GM15510 (cell line): Measurements from ENCODE around the gene RAB1A.

Source experiments
- POLR2A ChIP-seq: IDR thresholded peaks from 3 replicates; pipeline ENCODE4 v1.6.1; 2011; ENCODE audit warnings: borderline replicate concordance; ENCODE audit not compliant: insufficient read length; ENCODE audit errors: extremely low read depth

The RAB1A gene

GRCh38 chr2:65056215-65057053 is 73.5 kb downstream of the RAB1A start, which contains the start of gene CEP68:
Gene CEP68, plus strand, starts transcription at chr2:65056416. Its CDS starts 13,029 bp downstream, at chr2:65069445.
- TF ChIP-seq POLR2A, result peak; percentile 69

- TF ChIP-seq POLR2A, result no peak
Observed at GRCh38 chr2:65055422-65056214, 74.3 kb downstream of the RAB1A start.

DNA sequence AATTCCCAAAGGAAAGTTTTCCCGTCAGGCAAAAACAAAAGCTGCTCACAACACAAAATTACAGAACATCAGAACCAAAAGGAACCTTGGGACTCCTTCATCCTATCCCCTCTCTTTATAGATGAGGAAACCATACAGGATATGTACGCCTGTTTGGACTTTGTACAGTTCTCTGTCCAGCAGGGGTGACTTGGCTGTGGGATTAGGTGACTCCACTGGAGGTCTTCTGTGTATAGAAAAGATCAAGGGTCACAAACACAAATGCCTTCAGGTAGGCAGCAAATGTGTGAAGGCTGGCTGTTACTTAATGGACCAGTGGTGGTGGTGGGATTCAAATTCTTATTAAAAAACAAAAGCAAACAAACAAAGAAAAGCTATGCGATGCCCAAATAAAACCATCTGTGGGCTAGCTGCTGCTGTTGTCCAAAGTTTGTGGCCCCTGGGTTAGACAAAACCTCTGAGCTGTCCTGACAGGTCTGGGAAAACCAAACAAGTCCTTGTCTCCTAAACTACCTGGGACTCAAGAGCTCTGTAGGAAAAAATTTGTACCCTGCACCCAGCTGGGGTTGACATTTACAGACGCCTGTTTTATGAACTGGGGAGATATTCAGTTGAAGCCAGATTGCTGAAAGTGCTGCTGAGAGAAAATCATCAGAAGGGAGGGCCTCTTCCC is 75.0 kb downstream of the RAB1A start:
- no peak for TF ChIP-seq POLR2A

DNA sequence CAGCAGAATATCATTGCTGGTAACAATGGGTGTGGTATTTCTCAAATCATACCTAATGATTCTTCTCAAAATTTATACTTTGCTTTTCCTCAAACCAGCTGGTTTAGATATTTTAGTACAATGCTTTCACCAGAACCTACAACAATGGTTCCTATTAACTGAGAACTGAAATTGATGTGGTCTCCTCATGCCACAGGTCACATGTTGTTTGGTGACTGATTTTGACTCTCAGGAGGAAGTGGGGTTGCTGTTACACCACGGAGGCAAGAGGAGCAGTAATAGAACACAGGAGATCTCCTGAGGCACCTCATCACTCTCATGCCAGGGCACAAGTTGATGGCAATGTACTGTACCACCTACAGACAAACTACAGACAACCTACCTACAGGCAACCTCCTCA is 76.7 kb downstream of the RAB1A start:
- TF ChIP-seq POLR2A, result no peak

GRCh38 chr2:65050931-65051330 is 79.0 kb downstream of the RAB1A start:
- TF ChIP-seq POLR2A, result no peak

- TF ChIP-seq POLR2A, result no peak
Observed at GRCh38 chr2:65049010-65049639, 80.8 kb downstream of the RAB1A start.

- no peak for TF ChIP-seq POLR2A
Observed at GRCh38 chr2:65046633-65047407, 83.1 kb downstream of the RAB1A start.

- TF ChIP-seq POLR2A, result no peak
Observed at GRCh38 chr2:65045651-65046050, 84.3 kb downstream of the RAB1A start.

DNA sequence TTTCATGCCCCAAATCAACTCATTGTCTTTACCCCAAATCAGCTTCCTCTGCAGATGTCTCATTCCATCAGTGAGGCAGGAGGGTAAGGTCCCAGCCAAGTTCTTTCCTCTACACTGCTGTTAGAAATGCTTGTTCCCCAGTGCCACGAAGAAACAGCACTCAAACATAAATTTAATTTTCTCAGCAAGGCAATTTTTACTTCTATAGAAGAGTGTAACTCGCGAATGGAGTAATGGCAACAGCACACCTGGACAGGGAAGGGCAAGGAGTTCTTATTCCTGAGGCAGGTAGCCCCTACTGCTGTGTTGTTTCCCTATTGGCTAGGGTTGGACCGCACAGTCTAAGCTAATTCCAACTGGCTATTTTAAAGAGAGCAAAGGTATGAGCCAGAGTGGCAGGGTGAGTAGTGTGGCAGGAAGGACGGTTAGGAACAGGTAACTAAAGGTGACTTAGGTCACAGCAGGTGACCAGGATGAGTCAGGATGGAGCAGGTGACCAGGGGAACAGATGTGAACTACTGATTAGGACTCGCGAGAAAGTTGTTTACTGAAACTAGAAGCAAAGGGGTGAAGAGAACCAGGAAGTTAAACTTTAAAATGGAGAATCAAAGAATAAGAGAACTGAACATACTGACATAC is 85.7 kb downstream of the RAB1A start:
- TF ChIP-seq POLR2A, result no peak

DNA sequence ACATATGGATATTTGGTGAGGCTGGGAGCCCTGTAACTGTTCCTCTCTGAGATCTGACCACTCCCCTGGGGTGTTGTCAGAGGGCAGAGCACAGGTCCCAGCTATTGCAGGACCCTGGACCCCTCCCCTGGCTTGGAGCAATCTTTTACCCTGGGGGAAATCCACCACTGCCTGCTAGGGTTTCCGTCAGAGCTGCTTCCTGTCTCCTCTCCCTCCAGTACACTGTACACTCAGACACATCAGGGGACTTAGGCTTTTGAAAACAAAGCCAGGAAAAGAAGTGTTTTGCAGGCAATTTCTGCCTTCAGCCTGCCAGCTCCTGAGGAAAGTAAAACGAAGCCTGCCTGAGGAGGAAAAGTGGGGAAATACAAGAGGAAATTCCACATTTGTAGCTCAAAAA is 86.9 kb downstream of the RAB1A start:
- TF ChIP-seq POLR2A, result no peak

DNA sequence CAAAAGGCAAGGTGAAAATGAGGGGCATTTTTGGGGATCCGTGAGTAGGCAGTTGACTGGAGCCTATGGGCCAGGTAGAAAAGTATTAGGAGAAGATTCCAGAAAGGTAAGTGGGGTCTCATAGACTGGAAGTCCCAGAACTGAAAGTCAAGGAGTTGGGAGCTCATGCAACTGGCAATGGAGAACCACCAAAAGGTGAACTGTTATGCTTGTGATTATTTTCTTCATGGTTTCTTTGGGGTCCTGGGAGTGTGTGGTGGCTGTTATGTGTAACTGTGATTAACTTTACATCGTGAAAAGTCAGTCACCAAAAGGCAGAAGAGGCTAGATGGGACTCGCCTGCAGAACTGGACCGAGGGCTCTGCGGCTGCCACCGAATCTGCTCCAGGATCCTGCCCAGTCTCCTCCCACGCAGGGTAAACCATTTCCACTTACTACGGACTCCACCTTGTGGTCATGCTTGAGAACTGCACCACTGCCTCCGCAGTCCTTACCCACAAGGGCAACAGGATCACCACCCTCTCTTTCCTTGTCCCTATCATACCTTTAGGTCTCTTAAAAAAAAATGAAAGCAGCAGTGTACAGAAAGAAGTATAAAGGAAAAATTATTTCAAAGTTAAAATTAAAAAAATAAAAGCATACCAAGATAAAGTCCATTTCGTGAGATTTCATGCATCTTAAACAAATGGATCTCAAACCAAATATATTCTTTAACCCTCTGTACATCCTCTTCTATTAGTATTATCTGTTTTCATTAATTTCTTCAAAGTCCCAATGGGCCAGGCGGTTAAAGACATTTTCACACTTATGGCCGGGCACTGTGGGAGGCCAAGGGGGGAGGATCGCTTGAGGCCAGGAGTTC is 89.3 kb downstream of the RAB1A start:
- TF ChIP-seq POLR2A, result no peak

DNA sequence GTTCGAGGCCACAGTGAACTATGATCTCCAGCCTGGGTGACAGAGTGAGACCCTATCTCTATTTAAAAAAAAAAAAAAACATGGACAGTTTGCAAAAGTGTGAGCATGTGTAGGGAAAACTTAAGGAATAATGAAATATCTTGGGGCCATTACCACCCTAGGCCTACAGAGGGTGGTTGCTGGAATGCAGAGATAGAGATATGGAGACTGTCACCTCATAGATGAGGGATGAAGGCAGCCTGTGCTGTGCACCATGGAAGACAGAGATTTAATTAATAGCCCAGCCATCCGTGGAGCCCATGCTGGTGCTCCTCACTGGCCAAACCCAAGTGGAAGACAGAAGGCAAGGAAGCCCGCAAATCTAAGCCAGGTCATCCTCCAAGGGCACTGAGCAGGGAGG is 90.3 kb downstream of the RAB1A start:
- no peak for TF ChIP-seq POLR2A

DNA sequence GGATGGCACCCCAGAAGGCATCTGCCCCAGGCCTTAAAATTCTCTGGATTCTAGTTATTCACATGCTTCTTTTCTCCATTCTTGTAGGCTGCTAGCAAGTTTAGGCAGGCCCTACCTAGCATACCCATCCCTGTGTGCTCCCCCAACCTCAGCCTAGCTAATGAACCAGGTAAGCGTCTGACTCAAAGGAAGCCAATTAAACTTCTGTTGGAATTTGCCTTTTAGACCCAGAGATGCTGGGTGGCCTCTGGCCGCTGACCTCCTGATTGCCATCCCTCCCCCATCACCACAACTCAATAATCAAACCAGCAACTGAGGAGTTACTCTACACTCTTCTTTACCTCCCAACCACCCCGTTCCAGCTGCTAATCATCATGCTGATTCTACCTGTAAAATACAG is 92.7 kb downstream of the RAB1A start:
- no peak for TF ChIP-seq POLR2A
